Transverse colon (tissue), 4 donors: ENCODE data around the gene DPYD.

ENCODE experiments used
- CTCF ChIP-seq, 5 experiments: fragments of 200-600 bp in 3 of 5; fragments of 450-650 bp in 2 of 5; sonication (generic) in 3 of 5; IDR thresholded peaks; 1 replicate in 2 of 5; 2 replicates in 3 of 5; pipeline ENCODE4 v1.5.1; 2016 to 2017; ENCODE audit warnings: antibody characterized with exemption in 5 of 5, inconsistent platforms in 3 of 5, mild to moderate bottlenecking in 2 of 5, moderate library complexity in 1 of 5
- EP300 ChIP-seq: sonication (generic); formaldehyde crosslinking; IDR thresholded peaks from one replicate; pipeline ENCODE4 v1.6.1; 2017; ENCODE audit warnings: antibody characterized with exemption, low read depth
- POLR2A ChIP-seq: fragments of 450-650 bp; IDR thresholded peaks from one replicate; pipeline ENCODE4 v1.6.1; 2016; ENCODE audit warnings: antibody characterized with exemption, mild to moderate bottlenecking, moderate library complexity
- POLR2AphosphoS5 ChIP-seq, 3 donors: sonication (generic); formaldehyde crosslinking; IDR thresholded peaks; one replicate each; pipeline ENCODE4 v1.6.1; 2016; ENCODE audit warnings: antibody characterized with exemption in 3 of 3

- TF ChIP-seq POLR2A, result no peak
- no peak for TF ChIP-seq CTCF (IDR thresholded peaks at IDR 0.05)
- no peak for TF ChIP-seq EP300
- TF ChIP-seq POLR2AphosphoS5 (IDR thresholded peaks at IDR 0.05), result no peak
These were observed 194.4 kb downstream of the DPYD start for GRCh38 chr1:97726386-97726785.
